Neural progenitor cell (in vitro differentiated cells): ENCODE measurements around the gene ISM1.

Source experiments
- EZH2 ChIP-seq: fragments of 200-600 bp; sonication (generic); IDR thresholded peaks from 2 replicates; pipeline ENCODE4 v1.6.1; 2017; ENCODE audit warnings: antibody characterized with exemption, mild to moderate bottlenecking, moderate library complexity
- TF ChIP-seq, protein P1 (sequence below): fragments of 200-600 bp; sonication (generic); IDR thresholded peaks from 2 replicates; pipeline ENCODE4 v1.5.1; 2017; ENCODE audit warnings: antibody characterized with exemption, mild to moderate bottlenecking

DNA sequence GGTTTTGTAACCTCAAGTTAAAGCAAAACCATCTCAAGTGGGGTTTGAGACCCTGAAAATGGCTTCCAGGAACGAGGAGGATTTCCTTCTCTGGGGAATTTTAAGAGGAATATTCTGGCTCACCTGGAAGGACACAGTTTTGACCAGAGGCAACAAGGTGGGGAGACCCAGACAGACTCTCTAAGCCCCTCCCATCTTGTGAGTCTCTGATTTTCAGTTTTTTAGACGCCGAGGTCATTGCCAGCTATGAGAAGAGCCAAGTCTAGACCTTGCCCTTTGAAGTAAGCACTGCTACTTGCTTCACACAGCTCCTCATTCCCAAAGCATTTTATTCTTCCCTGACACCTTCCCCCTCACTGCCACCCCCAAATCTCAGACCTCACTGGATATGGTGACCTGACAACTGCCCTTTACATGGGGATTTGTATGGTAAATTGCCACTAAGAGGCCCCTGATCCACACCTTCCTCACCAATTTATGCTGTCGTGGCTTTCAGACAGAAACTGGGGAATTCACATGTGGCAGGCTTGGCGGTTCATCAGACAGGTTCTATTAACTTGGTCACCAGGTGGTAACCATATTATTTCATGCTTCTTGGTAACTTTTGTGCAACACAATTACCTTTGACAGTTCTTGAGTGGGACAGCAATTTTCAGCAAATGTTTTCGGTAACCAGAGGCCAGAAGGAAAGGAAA, 116.2 kb downstream of the ISM1 start:
- TF ChIP-seq, protein P1, sequence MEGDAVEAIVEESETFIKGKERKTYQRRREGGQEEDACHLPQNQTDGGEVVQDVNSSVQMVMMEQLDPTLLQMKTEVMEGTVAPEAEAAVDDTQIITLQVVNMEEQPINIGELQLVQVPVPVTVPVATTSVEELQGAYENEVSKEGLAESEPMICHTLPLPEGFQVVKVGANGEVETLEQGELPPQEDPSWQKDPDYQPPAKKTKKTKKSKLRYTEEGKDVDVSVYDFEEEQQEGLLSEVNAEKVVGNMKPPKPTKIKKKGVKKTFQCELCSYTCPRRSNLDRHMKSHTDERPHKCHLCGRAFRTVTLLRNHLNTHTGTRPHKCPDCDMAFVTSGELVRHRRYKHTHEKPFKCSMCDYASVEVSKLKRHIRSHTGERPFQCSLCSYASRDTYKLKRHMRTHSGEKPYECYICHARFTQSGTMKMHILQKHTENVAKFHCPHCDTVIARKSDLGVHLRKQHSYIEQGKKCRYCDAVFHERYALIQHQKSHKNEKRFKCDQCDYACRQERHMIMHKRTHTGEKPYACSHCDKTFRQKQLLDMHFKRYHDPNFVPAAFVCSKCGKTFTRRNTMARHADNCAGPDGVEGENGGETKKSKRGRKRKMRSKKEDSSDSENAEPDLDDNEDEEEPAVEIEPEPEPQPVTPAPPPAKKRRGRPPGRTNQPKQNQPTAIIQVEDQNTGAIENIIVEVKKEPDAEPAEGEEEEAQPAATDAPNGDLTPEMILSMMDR: no peak
- no peak for TF ChIP-seq EZH2
